GM23338 (cell line): ENCODE measurements around the gene PARVG. TPM values are rescaled to one million over a fixed set of nuclear protein-coding genes. Genes with fewer than 3 reads are reported as not detected.

Experiments used
- ATAC-seq: fragments of 200-7000 bp; cut with Tn5 transposase; 3 replicates; pipeline ENCODE4 v1.9.1; 2020
- DNase-seq: peaks from one replicate; pipeline ENCODE4 v3.0.0-alpha.2; 2015; ENCODE audit warnings: low spot score
- H2AFZ ChIP-seq: fragments of 200-600 bp; sonication (generic); 2 replicates; pipeline ENCODE4 v1.8.0; 2016; ENCODE audit warnings: antibody characterized with exemption, mild to moderate bottlenecking, moderate library complexity
- H3F3A ChIP-seq: fragments of 200-600 bp; sonication (generic); replicated peaks from 2 replicates; pipeline ENCODE4 v1.8.0; 2017; ENCODE audit warnings: antibody characterized with exemption, mixed run types, low read depth
- H3K27ac ChIP-seq: fragments of 200-600 bp; sonication (generic); 2 replicates; pipeline ENCODE4 v1.6.1; 2016; ENCODE audit warnings: low read depth
- H3K27me3 ChIP-seq: fragments of 200-600 bp; sonication (generic); 2 replicates; pipeline ENCODE4 v1.8.0; 2016; ENCODE audit warnings: mild to moderate bottlenecking, mixed run types, moderate library complexity; ENCODE audit not compliant: insufficient read depth
- H3K36me3 ChIP-seq: fragments of 200-600 bp; sonication (generic); 2 replicates; pipeline ENCODE4 v1.8.0; 2016; ENCODE audit warnings: mild to moderate bottlenecking; ENCODE audit not compliant: insufficient read depth
- H3K4me1 ChIP-seq: fragments of 200-600 bp; sonication (generic); 2 replicates; pipeline ENCODE4 v1.8.0; 2016; ENCODE audit warnings: mild to moderate bottlenecking, moderate library complexity; ENCODE audit not compliant: insufficient read depth
- H3K4me2 ChIP-seq: fragments of 200-600 bp; sonication (generic); 2 replicates; pipeline ENCODE4 v1.7.1; 2017; ENCODE audit warnings: mixed run types
- H3K4me3 ChIP-seq: fragments of 200-600 bp; sonication (generic); 2 replicates; pipeline ENCODE4 v1.6.1; 2016; ENCODE audit warnings: mixed run types
- H3K79me2 ChIP-seq: fragments of 200-600 bp; sonication (generic); replicated peaks from 2 replicates; pipeline ENCODE4 v1.8.0; 2017; ENCODE audit warnings: mild to moderate bottlenecking; ENCODE audit not compliant: insufficient read depth
- H3K9me2 ChIP-seq: fragments of 200-600 bp; sonication (generic); 2 replicates; pipeline ENCODE4 v1.8.0; 2017; ENCODE audit not compliant: insufficient read depth
- H4K20me1 ChIP-seq: fragments of 200-600 bp; sonication (generic); replicated peaks from 2 replicates; pipeline ENCODE4 v1.8.0; 2017; ENCODE audit warnings: mild to moderate bottlenecking; ENCODE audit not compliant: insufficient read depth
- H3K27ac Mint-ChIP-seq: 2 replicates; pipeline ENCODE4 v1.8.0; 2020; ENCODE audit warnings: inconsistent platforms, mild to moderate bottlenecking, moderate library complexity, mixed read lengths
- H3K27me3 Mint-ChIP-seq: 3 replicates; pipeline ENCODE4 v1.8.0; 2022; ENCODE audit warnings: low read depth, mild to moderate bottlenecking, moderate library complexity, mixed read lengths, inconsistent platforms; ENCODE audit not compliant: insufficient read depth, poor library complexity
- H3K36me3 Mint-ChIP-seq: 3 replicates; pipeline ENCODE4 v1.8.0; 2021; ENCODE audit warnings: low read depth, mild to moderate bottlenecking, inconsistent platforms, moderate library complexity, mixed read lengths
- H3K4me1 Mint-ChIP-seq: 3 replicates; pipeline ENCODE4 v1.8.0; 2020; ENCODE audit warnings: mild to moderate bottlenecking, inconsistent platforms, mixed read lengths
- H3K4me3 Mint-ChIP-seq: 3 replicates; pipeline ENCODE4 v1.8.0; 2021; ENCODE audit warnings: moderate library complexity, mild to moderate bottlenecking, inconsistent platforms, mixed read lengths
- H3K9me3 Mint-ChIP-seq: 3 replicates; pipeline ENCODE4 v1.8.0; 2020; ENCODE audit warnings: moderate library complexity, mild to moderate bottlenecking, inconsistent platforms, mixed read lengths
- CREB1 ChIP-seq: fragments of 250-450 bp; sonication (Bioruptor Pico); IDR thresholded peaks from 2 replicates; pipeline ENCODE4 v1.5.0; 2020; ENCODE audit warnings: low read depth, mild to moderate bottlenecking, moderate library complexity
- CTCF ChIP-seq, 2 experiments: fragments of 200-600 bp in 1 of 2; sonication (generic) in 1 of 2; conservative IDR thresholded peaks; 2 replicates each; pipeline versions ENCODE4 v1.5.1 to v1.6.1; 2016 to 2017; ENCODE audit warnings: antibody characterized with exemption in 2 of 2, low read depth in 2 of 2, mild to moderate bottlenecking in 2 of 2, moderate library complexity in 1 of 2
- ETS1 ChIP-seq: IDR thresholded peaks from 2 replicates; pipeline ENCODE4 v1.6.1; 2016; ENCODE audit warnings: antibody characterized with exemption
- EZH2 ChIP-seq: fragments of 200-600 bp; sonication (generic); IDR thresholded peaks from one replicate; pipeline ENCODE4 v1.8.0; 2017; ENCODE audit warnings: antibody characterized with exemption, mild to moderate bottlenecking, low read depth; ENCODE audit not compliant: unreplicated experiment
- EZH2phosphoT487 ChIP-seq: fragments of 200-600 bp; sonication (generic); IDR thresholded peaks from one replicate; pipeline ENCODE4 v1.8.1; 2018; ENCODE audit warnings: antibody characterized with exemption; ENCODE audit not compliant: unreplicated experiment
- JUNB ChIP-seq: IDR thresholded peaks from one replicate; pipeline ENCODE4 v1.6.1; 2016; ENCODE audit warnings: antibody characterized with exemption; ENCODE audit not compliant: unreplicated experiment
- REST ChIP-seq: IDR thresholded peaks from one replicate; pipeline ENCODE4 v1.6.1; 2018; ENCODE audit warnings: antibody characterized with exemption; ENCODE audit not compliant: unreplicated experiment
- STAT1 ChIP-seq: IDR thresholded peaks from one replicate; pipeline ENCODE4 v1.6.1; 2016; ENCODE audit warnings: antibody characterized with exemption; ENCODE audit not compliant: unreplicated experiment
- ZNF114 ChIP-seq: fragments of 250-450 bp; sonication (Bioruptor Pico); IDR thresholded peaks from 2 replicates; pipeline ENCODE4 v1.5.0; 2020; ENCODE audit warnings: mild to moderate bottlenecking, moderate library complexity
- ZNF331 ChIP-seq: fragments of 250-450 bp; sonication (Bioruptor Pico); IDR thresholded peaks from 2 replicates; pipeline ENCODE4 v1.5.0; 2020; ENCODE audit warnings: low read depth, mild to moderate bottlenecking, moderate library complexity
- ZNF462 ChIP-seq: fragments of 250-450 bp; sonication (Bioruptor Pico); IDR thresholded peaks from 2 replicates; pipeline ENCODE4 v1.5.0; 2020; ENCODE audit warnings: mild to moderate bottlenecking, moderate library complexity
- polyA plus RNA-seq: library from polyadenylated mRNA; unstranded; fragments of >200 nt; fragmentation: Nextera tagmentation; extraction: Ambion mirVana; gene quantifications from 2 replicates; pipeline ENCODE4 v1.2.1, GENCODE V29; 2016
- total RNA-seq: library from RNA; depleted of rRNA; stranded (reverse); fragments of >200 nt; shearing (Covaris generic); gene quantifications from 2 replicates; pipeline ENCODE4 v1.2.3, GENCODE V29; 2014

PARVG gene
- total and polyA plus RNA-seq, 2 experiments from 2014 or later, result 0.14 to 0.31 TPM

GRCh38 chr22:44206330-44206645, 25.6 kb downstream of the PARVG start:
- no peaks in the 10 kb centered on the region for H3K36me3 ChIP-seq
- no peaks in the 10 kb centered on the region for H3K4me1 ChIP-seq
- H3K4me2 ChIP-seq, result no peak overlapping the region
- no peak overlapping the region for H3K4me3 ChIP-seq
- no peaks in the 10 kb centered on the region for H3K27me3 ChIP-seq
- Mint-ChIP-seq H3K9me3 (peaks cover 3% of the 10 kb centered on the region; the same call in 1 of the 3 replicates), H3K4me1 (peaks cover 2% of the 10 kb centered on the region; the same call in 1 of the 3 replicates), H3K36me3 (no peaks in the 10 kb centered on the region), H3K4me3 (no peak overlapping the region), H3K27me3 (peaks cover 6% of the 10 kb centered on the region), H3K27ac (no peak overlapping the region)
- DNase-seq (no peak), ATAC-seq (no peak)
- no peaks in the 10 kb centered on the region for H4K20me1 ChIP-seq
- no peaks in the 10 kb centered on the region for H3K9me2 ChIP-seq
- H3K27ac ChIP-seq, result no peak overlapping the region
- TF ChIP-seq CREB1, result no peak
- TF ChIP-seq EZH2phosphoT487, result no peak
- TF ChIP-seq ZNF462 (CRISPR knock-in tag), result no peak
- TF ChIP-seq ZNF331, result no peak
- TF ChIP-seq REST, result no peak
- TF ChIP-seq JUNB, result no peak
- no peak for TF ChIP-seq ETS1
- TF ChIP-seq CTCF (conservative IDR thresholded peaks at IDR 0.05; ENCODE audit: low read depth in 2 of 2), result no peak
- TF ChIP-seq ZNF114 (CRISPR knock-in tag), result no peak
- no peak for TF ChIP-seq EZH2
- TF ChIP-seq STAT1, result no peak
- no peaks in the 10 kb centered on the region for H3F3A ChIP-seq
- H3K79me2 ChIP-seq, result no peaks in the 10 kb centered on the region
- no peak overlapping the region for H2AFZ ChIP-seq
